ENCODE data around the gene CTIF.

CTIF gene

GRCh38 chr18:48683197-48683596 is 144.4 kb downstream of the CTIF start:
- Histone ChIP-seq H3K27me3 (ENCODE audit: insufficient read depth, poor library complexity, severe bottlenecking) (no peaks in the 10 kb centered on the region), H3K4me3 (ENCODE audit: severe bottlenecking) (no peak overlapping the region), H3K9me3 (ENCODE audit: severe bottlenecking) (no peaks in the 10 kb centered on the region), H3K4me1 (ENCODE audit: insufficient read depth, poor library complexity, severe bottlenecking) (no peaks in the 10 kb centered on the region), H3K36me3 (ENCODE audit: low read depth) (peaks cover 5% of the 10 kb centered on the region), H3K27ac (ENCODE audit: poor library complexity, severe bottlenecking) (no peak overlapping the region)
- no peak for TF ChIP-seq CTCF (IDR thresholded peaks at IDR 0.05; ENCODE audit: poor library complexity, severe bottlenecking)
- DNase-seq (ENCODE audit: low spot score) (no peak), ATAC-seq (ENCODE audit: low read depth) (no peak)

- no peak for TF ChIP-seq CTCF (IDR thresholded peaks at IDR 0.05; ENCODE audit: poor library complexity, severe bottlenecking)
- DNase-seq (ENCODE audit: low spot score) (no peak), ATAC-seq (ENCODE audit: low read depth) (no peak)
- no peak overlapping the region for H3K4me3 ChIP-seq (ENCODE audit: severe bottlenecking)
- H3K27ac ChIP-seq (ENCODE audit: poor library complexity, severe bottlenecking) = no peak overlapping the region
- no peaks in the 10 kb centered on the region for H3K27me3 ChIP-seq (ENCODE audit: insufficient read depth, poor library complexity, severe bottlenecking)
- no peaks in the 10 kb centered on the region for H3K9me3 ChIP-seq (ENCODE audit: severe bottlenecking)
- no peaks in the 10 kb centered on the region for H3K4me1 ChIP-seq (ENCODE audit: insufficient read depth, poor library complexity, severe bottlenecking)
- H3K36me3 ChIP-seq (ENCODE audit: low read depth) = peaks cover 5% of the 10 kb centered on the region
These were observed 144.8 kb downstream of the CTIF start for GRCh38 chr18:48683661-48684060.

- no peak for TF ChIP-seq CTCF (IDR thresholded peaks at IDR 0.05; ENCODE audit: poor library complexity, severe bottlenecking)
- DNase-seq (ENCODE audit: low spot score) (no peak), ATAC-seq (ENCODE audit: low read depth) (no peak)
- Histone ChIP-seq H3K27ac (ENCODE audit: poor library complexity, severe bottlenecking) (no peak overlapping the region), H3K9me3 (ENCODE audit: severe bottlenecking) (no peaks in the 10 kb centered on the region), H3K36me3 (ENCODE audit: low read depth) (peaks cover 5% of the 10 kb centered on the region), H3K4me1 (ENCODE audit: insufficient read depth, poor library complexity, severe bottlenecking) (no peaks in the 10 kb centered on the region), H3K27me3 (ENCODE audit: insufficient read depth, poor library complexity, severe bottlenecking) (no peaks in the 10 kb centered on the region), H3K4me3 (ENCODE audit: severe bottlenecking) (no peak overlapping the region)
These were observed 148.7 kb downstream of the CTIF start for GRCh38 chr18:48687346-48688042.

GRCh38 chr18:48688961-48689360 is 150.1 kb downstream of the CTIF start:
- no peak for ATAC-seq (ENCODE audit: low read depth)

More at GRCh38 chr18:48688961-48689360, 150.1 kb downstream of the CTIF start:
- H3K27ac ChIP-seq (ENCODE audit: poor library complexity, severe bottlenecking) = no peak overlapping the region
- H3K9me3 ChIP-seq (ENCODE audit: severe bottlenecking) = no peaks in the 10 kb centered on the region
- no peak for DNase-seq (ENCODE audit: low spot score)
- TF ChIP-seq CTCF (IDR thresholded peaks at IDR 0.05; ENCODE audit: poor library complexity, severe bottlenecking) = no peak
- no peak overlapping the region for H3K4me3 ChIP-seq (ENCODE audit: severe bottlenecking)
- H3K27me3 ChIP-seq (ENCODE audit: insufficient read depth, poor library complexity, severe bottlenecking) = no peaks in the 10 kb centered on the region
- H3K36me3 ChIP-seq (ENCODE audit: low read depth) = peaks cover 5% of the 10 kb centered on the region
- no peaks in the 10 kb centered on the region for H3K4me1 ChIP-seq (ENCODE audit: insufficient read depth, poor library complexity, severe bottlenecking)
